ENCODE results near the gene ZBP1.
A peak's percentile ranks its signal among the peaks of the same experiment; 100 is the strongest.

ZBP1 gene

GRCh38 chr20:57582432-57583288, 37.6 kb downstream of the ZBP1 start:
- no peak overlapping the region for H4K91ac ChIP-seq (ENCODE audit: low read depth, low read length)
- no CpG with 5 or more reads among the region's 21 CpGs for WGBS (ENCODE audit: extremely low coverage, insufficient coverage, insufficient read length)
- H3K14ac ChIP-seq (ENCODE audit: low read length) = no peak overlapping the region
- no peaks in the 10 kb centered on the region for H3K27me3 ChIP-seq (ENCODE audit: insufficient read depth, low read length)
- no peaks in the 10 kb centered on the region for H3K79me2 ChIP-seq (ENCODE audit: control insufficient read depth, insufficient read depth, low read length, poor library complexity)
- no peak overlapping the region for H3K27ac ChIP-seq (ENCODE audit: low read depth, low read length)
- H3K4ac ChIP-seq (ENCODE audit: low read depth, low read length) = no peak overlapping the region
- H4K8ac ChIP-seq (ENCODE audit: low read depth, low read length) = no peak overlapping the region
- H3K36me3 ChIP-seq (ENCODE audit: control insufficient read depth in 1 of 2, insufficient read depth in 2 of 2, low read length in 2 of 2) = no peaks in the 10 kb centered on the region
- no peak overlapping the region for H2BK5ac ChIP-seq (ENCODE audit: low read depth, low read length, poor library complexity)
- H2BK12ac ChIP-seq (ENCODE audit: low read length) = no peak overlapping the region
- no peak overlapping the region for H3K18ac ChIP-seq (ENCODE audit: low read length)
- H4K12ac ChIP-seq (ENCODE audit: low read depth, low read length) = no peak overlapping the region
- peaks cover 5% of the 10 kb centered on the region for H3K9me3 ChIP-seq (ENCODE audit: insufficient read depth, low read depth, low read length)
- no peak overlapping the region for H3K4me2 ChIP-seq (ENCODE audit: low read length)
- H2BK120ac ChIP-seq (ENCODE audit: insufficient read depth, low read length, poor library complexity) = no peak overlapping the region
- no peaks in the 10 kb centered on the region for H3K79me1 ChIP-seq (ENCODE audit: low read length)
- no peak overlapping the region for H3K4me3 ChIP-seq (ENCODE audit: low read depth, low read length)
- no peak overlapping the region for H3K23ac ChIP-seq (ENCODE audit: low read length)
- H3K4me1 ChIP-seq (ENCODE audit: control insufficient read depth in 1 of 2, insufficient read depth in 2 of 2, low read length in 2 of 2) = no peaks in the 10 kb centered on the region
- no peak overlapping the region for H2AFZ ChIP-seq (ENCODE audit: insufficient read depth, low read length, poor library complexity)
- H2AK5ac ChIP-seq (ENCODE audit: low read length) = no peak overlapping the region
- no peak for DNase-seq
- H3K9ac ChIP-seq (ENCODE audit: low read length) = no peak overlapping the region

DNA sequence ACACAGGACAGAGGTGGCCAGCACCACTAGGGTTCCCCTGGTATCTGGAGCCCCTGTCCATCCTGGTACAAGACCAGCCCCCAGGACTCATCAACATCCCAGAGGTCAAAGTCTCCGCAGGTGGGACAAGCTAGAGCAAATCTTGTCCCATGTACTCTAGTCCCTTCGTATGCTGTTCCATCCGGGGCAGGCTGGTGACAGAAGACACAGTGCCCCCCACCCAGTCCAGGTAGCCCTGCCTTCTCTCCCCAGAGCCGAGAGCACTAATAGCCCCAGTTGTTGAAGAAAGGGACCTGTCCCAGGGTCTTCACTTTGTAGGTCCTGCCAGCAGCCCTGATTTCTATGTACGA, 38.2 kb downstream of the ZBP1 start:
- Histone ChIP-seq H2AFZ (ENCODE audit: insufficient read depth, low read length, poor library complexity) (no peak overlapping the region), H2BK120ac (ENCODE audit: insufficient read depth, low read length, poor library complexity) (no peak overlapping the region)
- no CpG with 5 or more reads among the region's 5 CpGs for WGBS (ENCODE audit: extremely low coverage, insufficient coverage, insufficient read length)

DNA sequence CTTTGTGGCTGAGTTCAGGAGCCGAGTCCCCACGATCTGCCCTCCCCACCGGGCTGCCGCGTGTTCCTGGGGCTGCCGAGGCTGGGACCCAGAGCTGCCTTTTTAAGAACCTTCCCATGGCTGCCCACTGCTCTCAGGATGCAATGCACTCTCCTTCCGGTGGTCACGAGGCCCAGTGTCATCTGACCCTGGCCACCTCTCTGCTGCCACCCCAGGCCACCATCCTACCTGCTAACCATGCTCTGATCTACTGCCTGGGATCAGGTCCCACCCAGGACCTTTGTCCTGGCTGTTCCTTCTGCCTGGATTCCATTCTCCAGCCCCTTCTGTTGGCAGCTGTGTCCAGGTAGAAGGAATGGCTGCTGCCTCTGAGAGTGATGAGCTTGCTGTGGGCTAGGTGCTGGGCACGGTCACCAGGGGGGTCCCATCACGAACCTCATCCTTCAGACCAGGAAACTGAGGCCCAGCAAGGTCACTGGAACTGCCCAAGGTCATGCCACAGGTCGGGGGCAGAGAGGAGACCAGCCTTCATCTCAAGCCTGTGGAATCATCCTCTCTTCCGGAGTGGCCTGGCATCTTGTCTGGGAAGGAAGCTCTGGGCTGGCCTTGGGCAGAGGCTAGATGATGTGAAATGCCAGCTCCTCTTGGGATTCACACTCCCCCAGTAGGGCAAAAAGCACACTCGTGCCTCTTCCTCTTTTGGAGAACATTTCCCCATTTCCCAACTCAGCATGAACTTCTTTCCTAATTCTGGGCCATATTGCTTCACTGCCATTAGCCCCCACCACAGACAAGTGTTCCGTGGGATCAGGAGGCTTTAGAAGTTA, 38.8 kb downstream of the ZBP1 start:
- Histone ChIP-seq H3K27ac (ENCODE audit: low read depth, low read length) (no peak overlapping the region), H3K4me3 (ENCODE audit: low read depth, low read length) (no peak overlapping the region), H2BK5ac (ENCODE audit: low read depth, low read length, poor library complexity) (no peak overlapping the region), H3K23ac (ENCODE audit: low read length) (no peak overlapping the region), H2BK12ac (ENCODE audit: low read length) (no peak overlapping the region), H2AK5ac (ENCODE audit: low read length) (no peak overlapping the region), H3K9me3 (ENCODE audit: insufficient read depth, low read depth, low read length) (peaks cover 3% of the 10 kb centered on the region), H3K9ac (ENCODE audit: low read length) (no peak overlapping the region), H3K4me2 (ENCODE audit: low read length) (no peak overlapping the region), H3K36me3 (ENCODE audit: control insufficient read depth in 1 of 2, insufficient read depth in 2 of 2, low read length in 2 of 2) (no peaks in the 10 kb centered on the region), H3K4me1 (ENCODE audit: control insufficient read depth in 1 of 2, insufficient read depth in 2 of 2, low read length in 2 of 2) (no peaks in the 10 kb centered on the region), H4K12ac (ENCODE audit: low read depth, low read length) (no peak overlapping the region), H2AFZ (ENCODE audit: insufficient read depth, low read length, poor library complexity) (no peak overlapping the region), H2BK120ac (ENCODE audit: insufficient read depth, low read length, poor library complexity) (no peak overlapping the region), H3K18ac (ENCODE audit: low read length) (no peak overlapping the region), H4K8ac (ENCODE audit: low read depth, low read length) (no peak overlapping the region), H3K79me2 (ENCODE audit: control insufficient read depth, insufficient read depth, low read length, poor library complexity) (no peaks in the 10 kb centered on the region), H3K27me3 (ENCODE audit: insufficient read depth, low read length) (no peaks in the 10 kb centered on the region), H3K14ac (ENCODE audit: low read length) (no peak overlapping the region), H3K79me1 (ENCODE audit: low read length) (no peaks in the 10 kb centered on the region), H4K91ac (ENCODE audit: low read depth, low read length) (no peak overlapping the region), H3K4ac (ENCODE audit: low read depth, low read length) (no peak overlapping the region)
- peak in 1 of 2 donors; percentile 9 for DNase-seq
- WGBS (ENCODE audit: extremely low coverage, insufficient coverage, insufficient read length) = no CpG with 5 or more reads among the region's 14 CpGs

More for the DNA sequence above, 38.2 kb downstream of the ZBP1 start:
- H4K8ac ChIP-seq (ENCODE audit: low read depth, low read length) = no peak overlapping the region
- no peak overlapping the region for H3K9ac ChIP-seq (ENCODE audit: low read length)
- no peak overlapping the region for H4K12ac ChIP-seq (ENCODE audit: low read depth, low read length)
- no peaks in the 10 kb centered on the region for H3K79me2 ChIP-seq (ENCODE audit: control insufficient read depth, insufficient read depth, low read length, poor library complexity)
- no peak overlapping the region for H2BK5ac ChIP-seq (ENCODE audit: low read depth, low read length, poor library complexity)
- peaks cover 3% of the 10 kb centered on the region for H3K9me3 ChIP-seq (ENCODE audit: insufficient read depth, low read depth, low read length)
- no peak overlapping the region for H3K4me3 ChIP-seq (ENCODE audit: low read depth, low read length)
- H2AK5ac ChIP-seq (ENCODE audit: low read length) = no peak overlapping the region
- no peaks in the 10 kb centered on the region for H3K4me1 ChIP-seq (ENCODE audit: control insufficient read depth in 1 of 2, insufficient read depth in 2 of 2, low read length in 2 of 2)
- no peaks in the 10 kb centered on the region for H3K36me3 ChIP-seq (ENCODE audit: control insufficient read depth in 1 of 2, insufficient read depth in 2 of 2, low read length in 2 of 2)
- H4K91ac ChIP-seq (ENCODE audit: low read depth, low read length) = no peak overlapping the region
- H3K18ac ChIP-seq (ENCODE audit: low read length) = no peak overlapping the region
- no peak overlapping the region for H3K23ac ChIP-seq (ENCODE audit: low read length)
- no peak overlapping the region for H3K27ac ChIP-seq (ENCODE audit: low read depth, low read length)
- no peak for DNase-seq
- H3K4me2 ChIP-seq (ENCODE audit: low read length) = no peak overlapping the region
- H3K14ac ChIP-seq (ENCODE audit: low read length) = no peak overlapping the region
- H3K4ac ChIP-seq (ENCODE audit: low read depth, low read length) = no peak overlapping the region
- no peaks in the 10 kb centered on the region for H3K27me3 ChIP-seq (ENCODE audit: insufficient read depth, low read length)
- H2BK12ac ChIP-seq (ENCODE audit: low read length) = no peak overlapping the region
- no peaks in the 10 kb centered on the region for H3K79me1 ChIP-seq (ENCODE audit: low read length)

DNA sequence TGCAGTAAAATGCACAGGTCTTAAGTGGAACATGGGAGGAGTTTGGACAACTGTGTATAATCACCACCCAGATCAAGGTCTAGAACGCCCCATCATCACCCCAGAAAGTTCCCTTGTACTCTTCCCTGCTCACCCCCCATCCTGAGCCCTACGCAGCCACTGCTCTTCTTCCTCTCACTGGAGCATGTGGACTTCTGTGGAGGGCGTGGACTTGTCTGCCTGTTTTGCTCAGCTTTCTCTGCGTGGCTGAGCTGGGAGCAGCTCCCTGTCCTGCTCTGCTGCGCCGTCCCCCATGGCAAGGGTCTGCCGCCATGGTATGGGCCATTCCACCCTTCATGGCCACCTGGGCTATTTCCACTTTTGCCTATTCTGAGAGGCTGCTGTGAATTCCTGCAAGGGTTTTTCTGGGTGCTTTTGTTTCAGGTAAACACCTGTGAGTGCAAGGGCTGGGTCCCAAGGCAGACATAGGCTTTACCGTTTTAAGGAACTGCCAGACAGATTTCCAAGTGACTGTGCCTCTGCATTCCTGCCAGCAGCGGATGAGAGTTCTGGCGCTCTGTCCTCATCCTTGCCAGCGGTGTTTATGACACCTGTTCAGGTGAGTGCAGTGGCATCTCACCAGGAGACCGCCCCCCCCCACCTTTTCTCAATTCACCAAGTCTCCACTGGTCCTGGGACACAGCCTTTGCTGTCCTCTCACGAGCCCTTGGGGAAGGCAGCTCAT, 39.6 kb downstream of the ZBP1 start:
- DNase-seq = peak in 1 of 2 donors; percentile 9
- H3K18ac ChIP-seq (ENCODE audit: low read length) = no peak overlapping the region
- H3K79me1 ChIP-seq (ENCODE audit: low read length) = no peaks in the 10 kb centered on the region
- no peak overlapping the region for H2AK5ac ChIP-seq (ENCODE audit: low read length)
- H3K23ac ChIP-seq (ENCODE audit: low read length) = no peak overlapping the region
- H4K91ac ChIP-seq (ENCODE audit: low read depth, low read length) = no peak overlapping the region
- H3K27ac ChIP-seq (ENCODE audit: low read depth, low read length) = no peak overlapping the region
- H3K9me3 ChIP-seq (ENCODE audit: insufficient read depth, low read depth, low read length) = peaks cover 3% of the 10 kb centered on the region
- H3K4me2 ChIP-seq (ENCODE audit: low read length) = no peak overlapping the region
- no peak overlapping the region for H2BK12ac ChIP-seq (ENCODE audit: low read length)
- H3K4me3 ChIP-seq (ENCODE audit: low read depth, low read length) = no peak overlapping the region
- no CpG with 5 or more reads among the region's 13 CpGs for WGBS (ENCODE audit: extremely low coverage, insufficient coverage, insufficient read length)
- no peak overlapping the region for H3K14ac ChIP-seq (ENCODE audit: low read length)
- H4K8ac ChIP-seq (ENCODE audit: low read depth, low read length) = no peak overlapping the region
- H3K4me1 ChIP-seq (ENCODE audit: control insufficient read depth in 1 of 2, insufficient read depth in 2 of 2, low read length in 2 of 2) = no peaks in the 10 kb centered on the region
- H3K36me3 ChIP-seq (ENCODE audit: control insufficient read depth in 1 of 2, insufficient read depth in 2 of 2, low read length in 2 of 2) = no peaks in the 10 kb centered on the region
- H2BK120ac ChIP-seq (ENCODE audit: insufficient read depth, low read length, poor library complexity) = no peak overlapping the region
- no peaks in the 10 kb centered on the region for H3K79me2 ChIP-seq (ENCODE audit: control insufficient read depth, insufficient read depth, low read length, poor library complexity)
- H2BK5ac ChIP-seq (ENCODE audit: low read depth, low read length, poor library complexity) = no peak overlapping the region
- H3K4ac ChIP-seq (ENCODE audit: low read depth, low read length) = no peak overlapping the region
- H4K12ac ChIP-seq (ENCODE audit: low read depth, low read length) = no peak overlapping the region
- no peak overlapping the region for H3K9ac ChIP-seq (ENCODE audit: low read length)
- no peak overlapping the region for H2AFZ ChIP-seq (ENCODE audit: insufficient read depth, low read length, poor library complexity)
- no peaks in the 10 kb centered on the region for H3K27me3 ChIP-seq (ENCODE audit: insufficient read depth, low read length)

Measured in trophoblast cell (in vitro differentiated cells and primary cell).